ENCODE results near the gene SCAANT1.

Gene SCAANT1

GRCh38 chr3:63911873-63912767 is at the start of gene SCAANT1:
SCAANT1 (minus strand) TSS chr3:63912383.
- in situ Hi-C loops (cut with MboI; ENCODE audit: low sequenced_read_pairs) = no loop called here

- in situ Hi-C loops (cut with MboI; ENCODE audit: low sequenced_read_pairs) = no loop called here
Observed at GRCh38 chr3:63961891-63962290, 49.7 kb upstream of the SCAANT1 start.

- in situ Hi-C loops (cut with MboI; ENCODE audit: low sequenced_read_pairs) = no loop called here
Observed at GRCh38 chr3:63960048-63960711, 48.0 kb upstream of the SCAANT1 start.

- in situ Hi-C loops (cut with MboI; ENCODE audit: low sequenced_read_pairs) = no loop called here
Observed at GRCh38 chr3:63959146-63959545, 47.0 kb upstream of the SCAANT1 start.

GRCh38 chr3:63955830-63956545 is 43.8 kb upstream of the SCAANT1 start:
- in situ Hi-C loops (cut with MboI; ENCODE audit: low sequenced_read_pairs) = no loop called here

- in situ Hi-C loops (cut with MboI; ENCODE audit: low sequenced_read_pairs) = no loop called here
Observed at GRCh38 chr3:63955036-63955650, 43.0 kb upstream of the SCAANT1 start.

GRCh38 chr3:63954182-63954581 is 42.0 kb upstream of the SCAANT1 start:
- in situ Hi-C loops (cut with MboI; ENCODE audit: low sequenced_read_pairs) = no loop called here

- in situ Hi-C loops (cut with MboI; ENCODE audit: low sequenced_read_pairs) = no loop called here
Observed at GRCh38 chr3:63952248-63952594, 40.0 kb upstream of the SCAANT1 start.

GRCh38 chr3:63951492-63952247 is 39.5 kb upstream of the SCAANT1 start:
- in situ Hi-C loops (cut with MboI; ENCODE audit: low sequenced_read_pairs) = no loop called here

GRCh38 chr3:63950698-63951097 is 38.5 kb upstream of the SCAANT1 start:
- in situ Hi-C loops (cut with MboI; ENCODE audit: low sequenced_read_pairs) = no loop called here

- in situ Hi-C loops (cut with MboI; ENCODE audit: low sequenced_read_pairs) = no loop called here
Observed at GRCh38 chr3:63949005-63949404, 36.8 kb upstream of the SCAANT1 start.

GRCh38 chr3:63947594-63947993 is 35.4 kb upstream of the SCAANT1 start:
- in situ Hi-C loops (cut with MboI; ENCODE audit: low sequenced_read_pairs) = no loop called here

GRCh38 chr3:63946753-63947152 is 34.6 kb upstream of the SCAANT1 start:
- in situ Hi-C loops (cut with MboI; ENCODE audit: low sequenced_read_pairs) = no loop called here

- in situ Hi-C loops (cut with MboI; ENCODE audit: low sequenced_read_pairs) = no loop called here
Observed at GRCh38 chr3:63945558-63946096, 33.4 kb upstream of the SCAANT1 start.

GRCh38 chr3:63943678-63944077 is 31.5 kb upstream of the SCAANT1 start:
- in situ Hi-C loops (cut with MboI; ENCODE audit: low sequenced_read_pairs) = no loop called here

GRCh38 chr3:63942528-63942927 is 30.3 kb upstream of the SCAANT1 start:
- in situ Hi-C loops (cut with MboI; ENCODE audit: low sequenced_read_pairs) = no loop called here

- in situ Hi-C loops (cut with MboI; ENCODE audit: low sequenced_read_pairs) = no loop called here
Observed at GRCh38 chr3:63940389-63940757, 28.2 kb upstream of the SCAANT1 start.

- in situ Hi-C loops (cut with MboI; ENCODE audit: low sequenced_read_pairs) = no loop called here
Observed at GRCh38 chr3:63937661-63938651, 25.8 kb upstream of the SCAANT1 start.

- in situ Hi-C loops (cut with MboI; ENCODE audit: low sequenced_read_pairs) = no loop called here
Observed at GRCh38 chr3:63936925-63937324, 24.7 kb upstream of the SCAANT1 start.
